SK-N-SH (cell line): Measurements from ENCODE around the gene NKAIN1. TPM values are rescaled to one million over a fixed set of nuclear protein-coding genes. Genes with fewer than 3 reads are reported as not detected.
"Not testable (repeated sequence)": the region's sequence is repeated elsewhere in the genome, so short reads cannot be mapped to it uniquely, and the experiment has no call there.

Source experiments
- CTCF ChIA-PET: fragments of 300-600, 350-600 bp; formaldehyde crosslinking; extraction: SDS; loops from one replicate; lab custom pipeline; 2021; lab: Yijun Ruan, JAX
- POLR2A ChIA-PET: fragments of 350-600 bp; sonication (Branson Sonifier 250); formaldehyde crosslinking; extraction: SDS; loops from one replicate; lab custom pipeline; 2020; ENCODE audit warnings: antibody characterized with exemption, inconsistent platforms; lab: Yijun Ruan, JAX
- DNase-seq: peaks from one replicate; pipeline ENCODE4 v3.0.0; 2012
- H2AFZ ChIP-seq: fragments of 200-600 bp; sonication (generic); 2 replicates; pipeline ENCODE4 v1.8.1; 2016; ENCODE audit warnings: antibody characterized with exemption, mild to moderate bottlenecking, low read depth
- H3F3A ChIP-seq: fragments of 200-600 bp; sonication (generic); replicated peaks from 2 replicates; pipeline ENCODE3; 2016; ENCODE audit warnings: antibody characterized with exemption, mild to moderate bottlenecking; ENCODE audit not compliant: insufficient read depth
- H3K27ac ChIP-seq, 2 experiments: fragments of 200-500 bp in 1 of 2; fragments of 200-600 bp in 1 of 2; sonication (Bioruptor generic) in 1 of 2; sonication (generic), shearing (Covaris generic) in 1 of 2; 2 replicates each; pipeline versions ENCODE4 v1.5.1 to v1.6.1; 2014 to 2016; ENCODE audit warnings: low read depth in 2 of 2, inconsistent platforms in 1 of 2, low read length in 1 of 2, mild to moderate bottlenecking in 1 of 2, mixed read lengths in 1 of 2
- H3K27me3 ChIP-seq: fragments of 200-600 bp; sonication (generic), shearing (Covaris generic); 2 replicates; pipeline ENCODE4 v1.6.1; 2016; ENCODE audit warnings: mixed run types; ENCODE audit not compliant: insufficient read depth
- H3K36me3 ChIP-seq, 2 experiments: fragments of 200-500 bp in 1 of 2; fragments of 200-600 bp in 1 of 2; sonication (Bioruptor generic) in 1 of 2; sonication (generic) in 1 of 2; replicated peaks in 1 of 2; 2 replicates each; pipeline versions ENCODE3 to v1.5.1; 2014 to 2016; ENCODE audit warnings: low read length in 1 of 2, mild to moderate bottlenecking in 1 of 2; ENCODE audit not compliant: insufficient read depth in 2 of 2, control insufficient read depth in 1 of 2
- H3K4me1 ChIP-seq, 2 experiments: fragments of 200-500 bp in 1 of 2; fragments of 200-600 bp in 1 of 2; sonication (Bioruptor generic) in 1 of 2; sonication (generic), shearing (Covaris generic) in 1 of 2; 2 replicates each; pipeline versions ENCODE4 v1.5.1 to v1.6.1; 2014 to 2016; ENCODE audit warnings: low read depth in 1 of 2, low read length in 1 of 2, mixed run types in 1 of 2; ENCODE audit not compliant: insufficient read depth in 2 of 2, control insufficient read depth in 1 of 2
- H3K4me2 ChIP-seq: fragments of 200-600 bp; sonication (generic), shearing (Covaris generic); 2 replicates; pipeline ENCODE4 v1.6.1; 2017; ENCODE audit warnings: mixed run types
- H3K4me3 ChIP-seq, 2 experiments: fragments of 200-500 bp in 1 of 2; fragments of 200-600 bp in 1 of 2; sonication (Bioruptor generic) in 1 of 2; sonication (generic), shearing (Covaris generic) in 1 of 2; 2 replicates each; pipeline versions ENCODE4 v1.5.1 to v1.8.1; 2014 to 2016; ENCODE audit warnings: low read depth in 2 of 2, inconsistent platforms in 1 of 2, low read length in 1 of 2, mild to moderate bottlenecking in 1 of 2, mixed read lengths in 1 of 2, moderate library complexity in 1 of 2
- H3K79me2 ChIP-seq: fragments of 200-600 bp; sonication (generic); 2 replicates; pipeline ENCODE4 v1.8.1; 2017; ENCODE audit warnings: mild to moderate bottlenecking; ENCODE audit not compliant: insufficient read depth
- H3K9ac ChIP-seq: fragments of 200-600 bp; sonication (generic); 2 replicates; pipeline ENCODE4 v1.6.1; 2017; ENCODE audit warnings: mixed run types
- H3K9me2 ChIP-seq: fragments of 200-600 bp; sonication (generic); 2 replicates; pipeline ENCODE4 v1.6.1; 2017; ENCODE audit warnings: mixed run types
- H3K9me3 ChIP-seq: fragments of 200-600 bp; sonication (generic); 2 replicates; pipeline ENCODE4 v1.6.1; 2017; ENCODE audit warnings: mixed run types, mild to moderate bottlenecking, moderate library complexity
- H4K20me1 ChIP-seq: fragments of 200-600 bp; sonication (generic); 2 replicates; pipeline ENCODE4 v1.6.1; 2017; ENCODE audit warnings: mild to moderate bottlenecking, mixed run types; ENCODE audit not compliant: insufficient read depth
- ELF1 ChIP-seq: IDR thresholded peaks from 2 replicates; pipeline ENCODE4 v1.4.0; 2012
- EP300 ChIP-seq, 2 experiments: IDR thresholded peaks; 2 replicates each; pipeline versions ENCODE4 v1.4.0 to v1.6.1; 2012; ENCODE audit warnings: borderline replicate concordance in 1 of 2, low read depth in 1 of 2, low read length in 1 of 2
- FOXM1 ChIP-seq: IDR thresholded peaks from 2 replicates; pipeline ENCODE4 v1.4.0; 2012; ENCODE audit warnings: low read depth, mild to moderate bottlenecking
- GABPA ChIP-seq: IDR thresholded peaks from 2 replicates; pipeline ENCODE4 v1.4.0; 2012; ENCODE audit warnings: low read depth, mild to moderate bottlenecking
- GATA2 ChIP-seq: sonication (generic); formaldehyde crosslinking; IDR thresholded peaks from 2 replicates; pipeline ENCODE4 v1.5.0; 2020; ENCODE audit warnings: mild to moderate bottlenecking, missing genetic modification reagents
- IRF3 ChIP-seq: fragments of 150-350 bp; IDR thresholded peaks from 2 replicates; pipeline ENCODE4 v1.6.1; 2016; ENCODE audit warnings: mild to moderate bottlenecking, low read depth, low read length
- JUND ChIP-seq: IDR thresholded peaks from 2 replicates; pipeline ENCODE4 v1.4.0; 2012
- MEF2A ChIP-seq: IDR thresholded peaks from 2 replicates; pipeline ENCODE4 v1.4.0; 2012; ENCODE audit warnings: low read depth, borderline replicate concordance
- NFIC ChIP-seq: IDR thresholded peaks from 2 replicates; pipeline ENCODE4 v1.4.0; 2012; ENCODE audit warnings: borderline replicate concordance
- NRF1 ChIP-seq: IDR thresholded peaks from 2 replicates; pipeline ENCODE4 v1.6.1; 2012; ENCODE audit warnings: low read depth, mild to moderate bottlenecking, low read length
- POLR2AphosphoS5 ChIP-seq: IDR thresholded peaks from 2 replicates; pipeline ENCODE4 v1.6.1; 2012; ENCODE audit warnings: low read depth, low read length
- RXRA ChIP-seq: IDR thresholded peaks from 2 replicates; pipeline ENCODE4 v1.4.0; 2012; ENCODE audit warnings: low read depth, mild to moderate bottlenecking, borderline replicate concordance
- TCF12 ChIP-seq: IDR thresholded peaks from 2 replicates; pipeline ENCODE4 v1.4.0; 2012
- TEAD4 ChIP-seq: IDR thresholded peaks from 2 replicates; pipeline ENCODE4 v1.4.0; 2012; ENCODE audit warnings: mild to moderate bottlenecking, borderline replicate concordance; ENCODE audit not compliant: insufficient read depth
- ZBTB33 ChIP-seq: IDR thresholded peaks from 2 replicates; pipeline ENCODE4 v1.4.0; 2012; ENCODE audit warnings: low read depth, borderline replicate concordance
- WGBS: methylation state at CpG from one replicate; pipeline ENCODE4 v1.1.6; 2017; ENCODE audit warnings: low lambda C conversion rate; 5-methylcytosine and 5-hydroxymethylcytosine counted together
- polyA plus RNA-seq, 3 experiments: library from polyadenylated mRNA; depleted of rRNA; stranded (reverse); fragments of >200 nt; gene quantifications; 2 replicates each; pipeline ENCODE4 v1.2.3, GENCODE V29; 2012

The NKAIN1 gene
- polyA plus RNA-seq, 1 of the 3 experiments (the other 2 are of a cell fraction), result 0.54 TPM

GRCh38 chr1:31289021-31289420 lies 49.3 kb upstream of the NKAIN1 start:
- H3F3A ChIP-seq, result peaks cover 4% of the 10 kb centered on the region
- TF ChIP-seq TEAD4, result no peak
- no peak for TF ChIP-seq EP300 (IDR thresholded peaks at IDR 0.05; ENCODE audit: borderline replicate concordance in 1 of 2, low read depth in 1 of 2, low read length in 1 of 2)
- TF ChIP-seq ELF1, result no peak
- no peak for TF ChIP-seq MEF2A
- no peak for TF ChIP-seq POLR2AphosphoS5
- TF ChIP-seq IRF3, result no peak
- no peak for TF ChIP-seq GATA2 (CRISPR knock-in tag)
- no peak for TF ChIP-seq GABPA
- no peak for TF ChIP-seq NRF1
- TF ChIP-seq TCF12, result no peak
- no peak for TF ChIP-seq ZBTB33
- no peak for TF ChIP-seq JUND
- no peak for TF ChIP-seq RXRA
- no peak for TF ChIP-seq NFIC
- TF ChIP-seq FOXM1, result no peak
- no peaks in the 10 kb centered on the region for H3K9me2 ChIP-seq
- ChIA-PET CTCF (interaction anchor here (0.8 kb wide), 1 partner anchor 9 kb away, joined by 3 read pairs; no protein-coding TSS in a partner anchor), POLR2A (no interaction called here)
- no peaks in the 10 kb centered on the region for H3K27me3 ChIP-seq
- H3K4me3 ChIP-seq, result no peak overlapping the region
- peaks cover 43 to 56% of the 10 kb centered on the region in 2 experiments for H3K36me3 ChIP-seq
- H4K20me1 ChIP-seq, result no peaks in the 10 kb centered on the region
- no peak overlapping the region for H3K4me2 ChIP-seq
- H3K27ac ChIP-seq, result no peak overlapping the region
- H2AFZ ChIP-seq, result no peak overlapping the region
- H3K9ac ChIP-seq, result no peak overlapping the region
- no peaks in the 10 kb centered on the region for H3K9me3 ChIP-seq
- peaks cover 10% of the 10 kb centered on the region for H3K79me2 ChIP-seq
- peaks cover 0 to 5% of the 10 kb centered on the region in 2 experiments; a peak in 1 of 4 replicates for H3K4me1 ChIP-seq
- DNase-seq, result no peak
- 77% methylated on average over 4 of the region's 4 CpGs for WGBS

- not testable (repeated sequence) for H3K9ac ChIP-seq, H3K27me3 ChIP-seq, H4K20me1 ChIP-seq, DNase-seq, H3F3A ChIP-seq, H3K9me3 ChIP-seq, H2AFZ ChIP-seq, H3K4me3 ChIP-seq, H3K27ac ChIP-seq, H3K9me2 ChIP-seq, H3K4me1 ChIP-seq, H3K4me2 ChIP-seq, H3K79me2 ChIP-seq
- ChIA-PET POLR2A (interaction anchor here (1.4 kb wide), 1 partner anchor 9 kb away, joined by 4 read pairs; the partner anchor contains the start of genes SNRNP40 and ZCCHC17), CTCF (interaction anchor here (0.8 to 1.4 kb wide), 4 partner anchors 11 to 107 kb away, joined by 3 to 7 read pairs (median 3); no protein-coding TSS in a partner anchor)
- H3K36me3 ChIP-seq, result peaks cover 39 to 57% of the 10 kb centered on the region in 2 experiments
- 100% methylated on average over 4 of the region's 4 CpGs for WGBS
Measured at GRCh38 chr1:31287791-31288190, 48.1 kb upstream of the NKAIN1 start.

GRCh38 chr1:31282426-31282825 lies 42.7 kb upstream of the NKAIN1 start:
- H3K4me3 ChIP-seq, H4K20me1 ChIP-seq, H3K9me3 ChIP-seq, H3K9ac ChIP-seq, H3K79me2 ChIP-seq, H3K27me3 ChIP-seq, H3F3A ChIP-seq, H3K27ac ChIP-seq, POLR2A ChIA-PET, H2AFZ ChIP-seq, DNase-seq, H3K9me2 ChIP-seq, H3K4me2 ChIP-seq, H3K4me1 ChIP-seq: not testable (repeated sequence)
- WGBS, result 96% methylated on average over 9 of the region's 9 CpGs
- peaks cover 50 to 71% of the 10 kb centered on the region in 2 experiments for H3K36me3 ChIP-seq
- CTCF ChIA-PET, result interaction anchor here (1.4 to 2.2 kb wide), 4 partner anchors 18 to 101 kb away, joined by 3 to 11 read pairs (median 4); no protein-coding TSS in a partner anchor
